Measurements from ENCODE around the gene PMEPA1.

Gene PMEPA1

DNA sequence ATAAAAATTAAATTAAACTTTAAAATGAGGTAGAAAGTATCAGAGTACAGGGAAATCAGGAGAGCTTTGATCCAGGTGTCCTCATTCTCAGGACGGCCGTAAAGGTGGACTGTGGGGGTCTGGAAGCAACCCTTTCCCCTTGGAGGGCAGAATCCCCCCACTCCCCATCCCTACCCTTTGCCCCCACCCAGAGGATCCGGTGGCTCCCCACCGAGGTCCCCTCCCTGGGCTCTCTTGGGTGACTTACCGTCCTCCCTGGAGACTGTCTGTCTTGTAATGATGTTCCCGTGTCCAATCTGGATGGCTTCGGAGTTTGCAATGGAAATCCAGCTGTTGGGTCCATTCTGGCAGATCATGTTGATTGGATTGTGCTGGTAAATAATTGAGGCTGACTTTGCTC lies 96.9 kb downstream of the PMEPA1 start:
- TF ChIP-seq, protein P1, sequence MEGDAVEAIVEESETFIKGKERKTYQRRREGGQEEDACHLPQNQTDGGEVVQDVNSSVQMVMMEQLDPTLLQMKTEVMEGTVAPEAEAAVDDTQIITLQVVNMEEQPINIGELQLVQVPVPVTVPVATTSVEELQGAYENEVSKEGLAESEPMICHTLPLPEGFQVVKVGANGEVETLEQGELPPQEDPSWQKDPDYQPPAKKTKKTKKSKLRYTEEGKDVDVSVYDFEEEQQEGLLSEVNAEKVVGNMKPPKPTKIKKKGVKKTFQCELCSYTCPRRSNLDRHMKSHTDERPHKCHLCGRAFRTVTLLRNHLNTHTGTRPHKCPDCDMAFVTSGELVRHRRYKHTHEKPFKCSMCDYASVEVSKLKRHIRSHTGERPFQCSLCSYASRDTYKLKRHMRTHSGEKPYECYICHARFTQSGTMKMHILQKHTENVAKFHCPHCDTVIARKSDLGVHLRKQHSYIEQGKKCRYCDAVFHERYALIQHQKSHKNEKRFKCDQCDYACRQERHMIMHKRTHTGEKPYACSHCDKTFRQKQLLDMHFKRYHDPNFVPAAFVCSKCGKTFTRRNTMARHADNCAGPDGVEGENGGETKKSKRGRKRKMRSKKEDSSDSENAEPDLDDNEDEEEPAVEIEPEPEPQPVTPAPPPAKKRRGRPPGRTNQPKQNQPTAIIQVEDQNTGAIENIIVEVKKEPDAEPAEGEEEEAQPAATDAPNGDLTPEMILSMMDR (conservative IDR thresholded peaks at IDR 0.05; ENCODE audit: control insufficient read depth, insufficient read depth, low read depth, low read length) = no peak
- no peak for DNase-seq (ENCODE audit: low read depth)

GRCh38 chr20:57612436-57612835 lies 97.4 kb downstream of the PMEPA1 start:
- no peak overlapping the region for H3K4me3 ChIP-seq (ENCODE audit: control insufficient read depth, low read depth, low read length)
- DNase-seq (ENCODE audit: low read depth) = no peak
- TF ChIP-seq, protein P1 (conservative IDR thresholded peaks at IDR 0.05; ENCODE audit: control insufficient read depth, insufficient read depth, low read depth, low read length) = no peak

More for the DNA sequence above, 96.9 kb downstream of the PMEPA1 start:
- no peak overlapping the region for H3K4me3 ChIP-seq (ENCODE audit: control insufficient read depth, low read depth, low read length)

GRCh38 chr20:57611586-57612311 lies 98.1 kb downstream of the PMEPA1 start:
- DNase-seq (ENCODE audit: low read depth) = no peak
- H3K4me3 ChIP-seq (ENCODE audit: control insufficient read depth, low read depth, low read length) = no peak overlapping the region
- TF ChIP-seq, protein P1 (conservative IDR thresholded peaks at IDR 0.05; ENCODE audit: control insufficient read depth, insufficient read depth, low read depth, low read length) = no peak

DNA sequence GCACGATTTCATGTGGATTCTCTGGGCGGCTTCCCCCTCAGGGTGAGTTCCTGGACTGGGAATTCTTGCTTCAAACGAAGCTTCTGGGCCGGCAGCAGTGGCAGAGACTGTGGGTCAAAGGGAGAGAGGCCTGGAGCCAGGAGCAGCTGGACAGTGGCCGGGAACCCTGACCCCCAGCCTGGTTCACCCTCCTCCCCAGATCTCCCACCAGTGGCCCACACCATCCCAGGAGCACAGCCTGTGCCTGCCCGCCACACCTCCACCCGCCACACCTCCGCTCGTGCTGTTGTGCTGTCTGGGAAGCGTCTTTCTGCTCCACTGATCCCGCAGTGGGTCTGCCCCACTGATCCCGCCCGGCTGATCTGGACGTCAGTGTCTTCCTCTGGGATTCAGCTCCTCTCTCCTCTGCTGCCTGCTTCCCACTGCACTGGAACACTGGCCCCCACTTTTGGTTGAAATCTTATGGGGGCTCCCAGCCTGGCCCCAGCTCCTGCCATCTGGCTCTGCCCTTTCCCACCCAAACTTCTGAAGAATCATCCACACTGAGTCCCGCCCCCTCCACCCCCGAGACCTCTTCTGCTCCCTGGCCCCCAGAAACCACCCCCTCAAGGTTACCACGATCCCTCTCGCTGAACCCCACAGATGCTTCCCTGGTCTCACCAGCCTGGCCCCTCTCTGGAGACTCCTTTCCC lies 99.4 kb downstream of the PMEPA1 start:
- DNase-seq (ENCODE audit: low read depth) = no peak
- no peak overlapping the region for H3K4me3 ChIP-seq (ENCODE audit: control insufficient read depth, low read depth, low read length)
- TF ChIP-seq, protein P1 (conservative IDR thresholded peaks at IDR 0.05; ENCODE audit: control insufficient read depth, insufficient read depth, low read depth, low read length) = no peak

GRCh38 chr20:57609842-57610167 lies 100.0 kb downstream of the PMEPA1 start:
- no peak overlapping the region for H3K4me3 ChIP-seq (ENCODE audit: control insufficient read depth, low read depth, low read length)
- TF ChIP-seq, protein P1 (conservative IDR thresholded peaks at IDR 0.05; ENCODE audit: control insufficient read depth, insufficient read depth, low read depth, low read length) = no peak
- no peak for DNase-seq (ENCODE audit: low read depth)

DNA sequence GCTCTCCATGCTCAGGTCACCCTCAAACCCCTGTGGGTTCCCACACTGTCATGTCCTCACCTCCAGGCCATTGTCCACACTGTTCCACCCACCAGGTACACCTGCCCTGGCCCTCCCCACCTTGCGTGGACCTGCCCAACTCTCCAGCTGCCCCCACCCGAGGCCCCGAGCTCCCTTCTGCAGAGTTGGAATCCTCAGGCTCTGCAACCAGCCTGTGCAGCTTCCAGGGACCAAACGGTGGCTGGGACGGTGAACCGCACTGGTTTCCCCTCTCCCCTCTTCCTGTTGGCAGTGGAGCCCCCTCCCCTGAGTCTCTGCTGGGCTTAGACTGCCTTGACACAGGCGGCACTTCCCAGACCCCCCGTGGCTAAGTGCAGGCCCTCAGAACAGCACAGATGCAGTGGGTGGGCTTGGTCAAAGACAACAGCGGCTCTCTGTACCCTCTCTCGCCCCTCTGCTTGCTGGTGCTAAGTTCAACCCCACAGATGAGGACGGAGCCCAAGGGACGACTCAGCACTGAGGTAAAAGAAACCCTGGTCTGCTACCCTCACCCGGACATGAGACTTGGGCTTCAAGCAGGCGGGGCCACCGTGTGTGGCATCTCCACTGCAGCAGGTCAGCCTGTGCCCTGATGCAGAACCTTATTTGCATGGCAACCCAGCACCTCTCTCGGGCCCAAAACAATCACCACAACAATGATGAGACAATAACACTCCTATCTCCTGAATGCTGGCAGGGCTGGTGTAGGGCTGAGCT lies 100.6 kb downstream of the PMEPA1 start:
- DNase-seq (ENCODE audit: low read depth) = no peak
- TF ChIP-seq, protein P1 (conservative IDR thresholded peaks at IDR 0.05; ENCODE audit: control insufficient read depth, insufficient read depth, low read depth, low read length) = no peak
- no peak overlapping the region for H3K4me3 ChIP-seq (ENCODE audit: control insufficient read depth, low read depth, low read length)
